GM12874 (cell line): ENCODE results near the gene OR5F1.

ENCODE experiments used
- TF ChIP-seq, protein P1 (sequence below): IDR thresholded peaks from 2 replicates; pipeline ENCODE4 v1.5.1; 2011; ENCODE audit warnings: low read depth, mild to moderate bottlenecking, control low read depth, low read length, moderate library complexity; ENCODE audit not compliant: insufficient read depth

Gene OR5F1

GRCh38 chr11:55994525-55994924 is at the start of gene OR5F1:
Gene OR5F1, minus strand, starts transcription at chr11:55994625. Its CDS starts 0 bp downstream, at chr11:55994625.
- TF ChIP-seq, protein P1, sequence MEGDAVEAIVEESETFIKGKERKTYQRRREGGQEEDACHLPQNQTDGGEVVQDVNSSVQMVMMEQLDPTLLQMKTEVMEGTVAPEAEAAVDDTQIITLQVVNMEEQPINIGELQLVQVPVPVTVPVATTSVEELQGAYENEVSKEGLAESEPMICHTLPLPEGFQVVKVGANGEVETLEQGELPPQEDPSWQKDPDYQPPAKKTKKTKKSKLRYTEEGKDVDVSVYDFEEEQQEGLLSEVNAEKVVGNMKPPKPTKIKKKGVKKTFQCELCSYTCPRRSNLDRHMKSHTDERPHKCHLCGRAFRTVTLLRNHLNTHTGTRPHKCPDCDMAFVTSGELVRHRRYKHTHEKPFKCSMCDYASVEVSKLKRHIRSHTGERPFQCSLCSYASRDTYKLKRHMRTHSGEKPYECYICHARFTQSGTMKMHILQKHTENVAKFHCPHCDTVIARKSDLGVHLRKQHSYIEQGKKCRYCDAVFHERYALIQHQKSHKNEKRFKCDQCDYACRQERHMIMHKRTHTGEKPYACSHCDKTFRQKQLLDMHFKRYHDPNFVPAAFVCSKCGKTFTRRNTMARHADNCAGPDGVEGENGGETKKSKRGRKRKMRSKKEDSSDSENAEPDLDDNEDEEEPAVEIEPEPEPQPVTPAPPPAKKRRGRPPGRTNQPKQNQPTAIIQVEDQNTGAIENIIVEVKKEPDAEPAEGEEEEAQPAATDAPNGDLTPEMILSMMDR = no peak

DNA sequence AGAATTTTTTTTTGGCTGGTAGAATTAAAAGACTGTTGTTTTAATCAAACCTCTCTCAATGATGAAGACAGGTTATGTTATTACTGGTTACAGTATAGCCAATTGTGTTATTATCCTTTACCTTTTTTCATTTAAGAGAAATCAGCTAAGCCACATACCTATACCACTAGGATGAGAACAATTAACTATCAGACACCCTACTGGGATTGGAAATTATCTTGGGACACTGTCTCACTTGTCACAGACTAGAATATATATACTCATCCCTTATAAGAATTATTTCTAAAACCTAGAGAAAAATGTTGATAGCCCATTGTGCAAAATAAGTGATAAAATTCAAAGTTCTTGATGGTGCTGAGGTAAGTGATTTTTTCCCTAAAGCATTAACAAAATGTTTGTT is 32.9 kb upstream of the OR5F1 start, which contains the start of gene OR5AS1:
TSS of gene OR5AS1 (plus strand) at position 301 of the 400 bp plus-strand sequence. CDS start 2,765 bp downstream, outside the sequence.
- TF ChIP-seq, protein P1 = no peak

- TF ChIP-seq, protein P1 = no peak
These were observed 19.4 kb upstream of the OR5F1 start for GRCh38 chr11:56013805-56014204.

DNA sequence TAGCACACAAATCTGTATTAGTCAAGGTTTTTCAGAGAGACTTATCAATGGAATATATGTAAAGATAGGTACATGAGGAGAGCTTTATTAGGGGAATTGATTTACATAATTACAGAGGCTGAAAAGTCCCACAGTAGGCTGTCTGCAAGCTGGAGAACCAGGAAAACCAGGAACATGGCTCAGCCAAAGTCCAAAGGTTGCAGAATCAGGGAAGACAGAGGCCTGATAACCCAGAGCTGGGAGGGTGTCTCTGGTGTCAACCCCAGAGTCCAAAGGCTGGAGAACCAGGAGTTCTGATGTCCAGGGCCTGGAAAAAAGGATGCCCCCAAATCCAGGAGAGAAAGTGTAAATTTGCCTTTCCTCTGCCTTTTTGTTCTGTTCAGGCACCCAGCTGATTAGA is 16.3 kb upstream of the OR5F1 start:
- TF ChIP-seq, protein P1 = no peak

DNA sequence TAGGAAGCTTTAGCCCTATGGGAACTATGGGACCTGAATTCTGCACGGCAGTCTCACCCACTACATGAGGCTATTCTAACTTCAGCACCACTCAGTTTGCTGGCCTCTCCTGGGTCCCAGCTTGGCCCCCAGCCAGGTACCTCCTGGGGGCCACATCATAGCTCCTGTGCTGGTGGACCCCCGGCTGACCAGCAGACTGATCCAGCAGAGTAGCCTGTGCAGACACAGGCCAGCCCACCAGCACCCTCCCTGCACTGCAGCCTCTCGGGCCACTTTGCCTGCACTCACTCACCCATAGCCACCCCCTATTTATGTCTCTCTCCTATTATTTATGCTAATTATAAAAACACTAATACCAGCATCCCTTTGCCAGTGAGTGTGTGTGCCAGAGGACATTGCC is 23.5 kb downstream of the OR5F1 start:
- TF ChIP-seq, protein P1 = no peak

DNA sequence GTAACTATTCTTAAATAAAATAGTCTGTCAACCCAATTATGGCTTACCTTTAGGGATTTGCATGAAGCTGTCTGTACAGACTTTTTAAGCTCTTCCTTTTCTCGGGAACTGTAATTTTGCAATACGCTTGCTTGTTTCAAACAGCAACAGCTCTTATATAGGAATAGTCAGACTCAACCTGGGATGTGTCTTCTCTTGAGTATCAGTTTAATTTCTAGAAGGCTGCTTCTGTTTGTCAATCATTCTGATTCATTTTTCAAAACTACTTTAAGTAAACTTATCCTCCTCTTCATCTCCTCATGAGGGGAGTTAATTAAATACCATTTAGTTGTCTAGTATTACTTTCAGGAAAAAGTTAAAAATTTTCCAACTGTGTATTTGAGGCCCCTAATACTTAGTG is 24.6 kb downstream of the OR5F1 start, which contains the start of gene OR10AG1:
TSS of gene OR10AG1 (minus strand) at position 101 of the 400 bp plus-strand sequence. CDS start at position 63, 38 bp downstream.
- TF ChIP-seq, protein P1 = no peak

DNA sequence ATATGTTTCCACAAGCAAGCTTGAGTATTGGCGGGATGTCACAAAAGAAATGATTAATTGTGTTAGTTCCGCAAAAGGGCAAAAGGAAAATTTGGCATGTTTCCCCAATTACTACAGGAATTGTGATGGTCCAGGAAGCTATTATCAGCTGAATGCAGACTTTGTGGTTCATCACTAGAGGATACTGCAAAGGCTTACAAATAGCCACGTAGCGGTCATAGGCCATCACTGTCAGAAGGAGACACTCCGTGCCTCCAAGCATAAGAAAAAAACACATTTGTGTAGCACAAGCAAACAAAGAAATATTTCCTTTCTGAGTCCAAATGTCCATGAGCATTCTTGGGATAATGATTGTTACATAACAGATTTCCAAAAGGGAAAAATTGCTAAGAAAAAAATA is 26.5 kb downstream of the OR5F1 start:
- TF ChIP-seq, protein P1 = no peak
